ENCODE data around the gene RTP1.

DNA sequence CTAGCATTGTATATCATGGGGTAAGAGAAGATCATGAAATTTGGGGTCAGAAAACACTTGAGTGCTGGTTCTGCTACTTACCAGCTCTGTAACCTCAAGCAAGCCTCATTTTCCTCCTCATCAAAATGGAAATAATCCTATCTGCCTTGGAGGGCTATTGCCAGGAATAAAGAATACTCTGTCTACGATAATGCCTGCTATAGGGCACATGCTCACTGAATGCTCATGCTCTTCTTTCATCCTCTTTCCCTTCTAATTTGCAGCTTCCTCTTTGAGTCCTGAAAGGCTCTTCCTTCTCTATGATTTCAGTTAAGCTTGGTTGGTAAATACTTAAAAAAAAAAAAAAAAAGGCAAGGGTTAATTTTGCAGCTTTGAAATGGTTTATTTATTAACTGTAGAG lies 12.8 kb downstream of the RTP1 start:
- TF ChIP-seq, protein P1, sequence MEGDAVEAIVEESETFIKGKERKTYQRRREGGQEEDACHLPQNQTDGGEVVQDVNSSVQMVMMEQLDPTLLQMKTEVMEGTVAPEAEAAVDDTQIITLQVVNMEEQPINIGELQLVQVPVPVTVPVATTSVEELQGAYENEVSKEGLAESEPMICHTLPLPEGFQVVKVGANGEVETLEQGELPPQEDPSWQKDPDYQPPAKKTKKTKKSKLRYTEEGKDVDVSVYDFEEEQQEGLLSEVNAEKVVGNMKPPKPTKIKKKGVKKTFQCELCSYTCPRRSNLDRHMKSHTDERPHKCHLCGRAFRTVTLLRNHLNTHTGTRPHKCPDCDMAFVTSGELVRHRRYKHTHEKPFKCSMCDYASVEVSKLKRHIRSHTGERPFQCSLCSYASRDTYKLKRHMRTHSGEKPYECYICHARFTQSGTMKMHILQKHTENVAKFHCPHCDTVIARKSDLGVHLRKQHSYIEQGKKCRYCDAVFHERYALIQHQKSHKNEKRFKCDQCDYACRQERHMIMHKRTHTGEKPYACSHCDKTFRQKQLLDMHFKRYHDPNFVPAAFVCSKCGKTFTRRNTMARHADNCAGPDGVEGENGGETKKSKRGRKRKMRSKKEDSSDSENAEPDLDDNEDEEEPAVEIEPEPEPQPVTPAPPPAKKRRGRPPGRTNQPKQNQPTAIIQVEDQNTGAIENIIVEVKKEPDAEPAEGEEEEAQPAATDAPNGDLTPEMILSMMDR (IDR thresholded peaks at IDR 0.05; ENCODE audit: low read depth, low read length, poor library complexity, severe bottlenecking) = no peak
- TF ChIP-seq EZH2phosphoT487 (IDR thresholded peaks at IDR 0.05; ENCODE audit: borderline replicate concordance, low read length) = no peak
